Adrenal gland (tissue), 5 donors: ENCODE measurements around the gene C20orf144.

Source experiments
- CTCF ChIP-seq, 6 experiments: fragments of 450-650 bp in 4 of 6; fragments of 200-600 bp in 2 of 6; sonication (generic) in 1 of 6; IDR thresholded peaks; 1 replicate in 5 of 6; 2 replicates in 1 of 6; pipeline versions ENCODE4 v1.5.1 to v1.8.0; 2016 to 2021; ENCODE audit warnings: antibody characterized with exemption in 6 of 6, mild to moderate bottlenecking in 2 of 6, moderate library complexity in 1 of 6
- POLR2A ChIP-seq, 2 donors: fragments of 450-650 bp; IDR thresholded peaks; one replicate each; pipeline ENCODE4 v1.6.1; 2017; ENCODE audit warnings: antibody characterized with exemption in 2 of 2, mild to moderate bottlenecking in 2 of 2, moderate library complexity in 1 of 2
- donor health status: DM: no; HTN: no; CAD: no.

- TF ChIP-seq POLR2A (IDR thresholded peaks at IDR 0.05) (no peak), CTCF (IDR thresholded peaks at IDR 0.05) (no peak)
These were observed 40.7 kb downstream of the C20orf144 start for GRCh38 chr20:33702861-33703260.
